Pancreas (tissue), 10 donors: Measurements from ENCODE around the gene SPAG9. TPM values are rescaled to one million over a fixed set of nuclear protein-coding genes. Genes with fewer than 3 reads are reported as not detected.
"Not testable (repeated sequence)": the region's sequence is repeated elsewhere in the genome, so short reads cannot be mapped to it uniquely, and the experiment has no call there.

Experiments used
- ATAC-seq, 4 donors: fragments of 200-7000 bp; cut with Tn5 transposase; one replicate each; pipeline versions ENCODE4 v1.8.0 to v1.9.1; 2020; ENCODE audit warnings: mild to moderate bottlenecking in 4 of 4, moderate library complexity in 4 of 4
- DNase-seq, 6 donors: peaks; one replicate each; pipeline ENCODE4 v3.0.0-alpha.2; 2020
- FAIRE-seq: peaks from 2 replicates; lab custom pipeline; 2012; peaks lifted over from hg19 to GRCh38; lab: Jason Lieb, UNC
- H3K27ac ChIP-seq, 4 donors: fragments of 200-600 bp; sonication (generic); 1 replicate in 3 of 4; 2 replicates in 1 of 4; pipeline versions ENCODE4 v1.5.0 to v1.8.0; 2020
- H3K27me3 ChIP-seq, 4 donors: fragments of 200-600 bp; one replicate each; pipeline ENCODE4 v1.8.0; 2021
- H3K36me3 ChIP-seq, 3 donors: fragments of 200-600 bp; sonication (generic) in 1 of 3; one replicate each; pipeline versions ENCODE4 v1.5.0 to v1.8.0; 2020 to 2021
- H3K4me1 ChIP-seq, 3 donors: fragments of 200-600 bp; one replicate each; pipeline ENCODE4 v1.8.0; 2021
- H3K4me3 ChIP-seq, 4 donors: fragments of 200-600 bp; sonication (generic) in 2 of 4; one replicate each; pipeline versions ENCODE4 v1.5.0 to v1.8.0; 2020 to 2021
- H3K9me3 ChIP-seq, 4 donors: fragments of 200-600 bp; one replicate each; pipeline ENCODE4 v1.8.0; 2021
- WGBS, 2 donors: extraction: QIAGEN DNeasy Blood & Tissue Kit; methylation state at CpG; one replicate each; pipeline ENCODE4 v1.1.7; 2013; 5-methylcytosine and 5-hydroxymethylcytosine counted together
- intact Hi-C, 3 donors: fragments of 100-400 bp; cut with DNase I; formaldehyde crosslinking; loops; one replicate each; pipeline versions ENCODE4 v1.11.1 to v1.14.2; 2022
- polyA plus RNA-seq, 2 donors: library from polyadenylated mRNA; stranded (reverse); fragments of 200-250 nt; gene quantifications; one replicate each; pipeline ENCODE4 v1.2.3, GENCODE V29; 2013
- total RNA-seq, 6 donors: library from RNA; stranded (reverse); fragmentation: NEBNext Ultra II Directional in 4 of 6; extraction: Animal tissue kit (Norgen Biotek cat#: 25700) in 4 of 6; gene quantifications; one replicate each; pipeline versions ENCODE4 v1.2.1 to v1.2.4, GENCODE V29; 2021 to 2023
- TF ChIP-seq, protein P1 (sequence below), 4 donors: fragments of 200-600 bp; sonication (generic) in 3 of 4; IDR thresholded peaks; one replicate each; pipeline versions ENCODE4 v1.5.0 to v1.8.0; 2021; ENCODE audit warnings: antibody characterized with exemption in 4 of 4
- donor health status: healthy with polysubstance abuse.
- donor health status: DM: no; HTN: no; CAD: no; lungs with moderate emphysema.
- donor health status: DM: no; HTN: no; CAD: no.
- donor health status: control.
- donor health status: control.
- donor health status: Bipolar disorder and iron deficiency.
- donor health status: DM: yes; HTN: yes; CAD: no.
- donor health status: DM: no; HTN: no; CAD: no.
- donor health status: DM: no; HTN: no; CAD: no.
- donor health status: DM: yes; HTN: yes; CAD: no.

SPAG9 gene
- total and polyA plus RNA-seq, 8 donors = 18.7 to 56.1 (median 39.7) TPM

DNA sequence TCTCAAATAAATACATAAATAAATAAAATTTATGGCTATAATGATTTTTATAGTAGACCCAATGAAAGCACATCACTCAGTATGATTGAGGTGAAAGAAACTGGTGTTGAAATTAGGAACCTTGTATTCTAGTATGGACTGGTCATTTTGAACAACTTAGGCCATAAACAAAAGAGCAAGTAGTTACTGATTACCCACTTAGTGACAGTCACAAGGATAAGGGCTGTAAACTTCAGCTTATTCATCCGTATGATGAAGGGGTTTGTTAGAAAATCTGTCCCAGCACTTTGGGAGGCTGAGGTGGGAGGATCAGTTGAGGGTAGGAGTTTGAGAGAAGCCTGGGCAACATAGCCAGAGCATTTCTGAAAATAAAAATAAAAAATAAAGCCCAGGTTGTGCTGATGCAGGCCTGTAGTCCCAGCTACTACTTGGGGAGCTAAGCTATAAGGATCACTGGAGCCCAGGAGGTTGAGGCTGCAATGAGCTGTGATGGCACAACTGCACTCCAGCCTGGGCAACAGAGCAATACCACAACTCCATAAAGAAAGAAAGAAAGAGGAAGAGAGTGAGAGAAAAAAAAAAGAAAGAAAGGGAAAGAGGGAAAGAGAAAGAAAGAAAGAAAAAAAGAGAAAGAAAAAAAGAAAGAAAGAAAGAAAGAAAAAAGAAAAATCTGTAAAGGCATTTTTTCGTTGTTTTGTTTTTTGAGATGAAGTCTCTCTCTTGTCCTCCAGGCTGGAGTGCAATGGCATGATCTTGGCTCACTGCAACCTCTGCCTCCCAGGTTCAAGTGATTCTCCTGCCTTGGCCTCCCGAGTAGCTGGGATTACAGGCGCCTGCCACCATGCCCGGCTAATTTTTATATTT lies 4.2 kb upstream of the SPAG9 start:
- ATAC-seq = no peak
- 79% methylated on average over 5 of the region's 5 CpGs for WGBS, 2 donors
- H3K27me3 ChIP-seq = no peaks in the 10 kb centered on the region
- H3K27ac ChIP-seq = no peak overlapping the region
- intact Hi-C loops = no loop called here
- TF ChIP-seq, protein P1, sequence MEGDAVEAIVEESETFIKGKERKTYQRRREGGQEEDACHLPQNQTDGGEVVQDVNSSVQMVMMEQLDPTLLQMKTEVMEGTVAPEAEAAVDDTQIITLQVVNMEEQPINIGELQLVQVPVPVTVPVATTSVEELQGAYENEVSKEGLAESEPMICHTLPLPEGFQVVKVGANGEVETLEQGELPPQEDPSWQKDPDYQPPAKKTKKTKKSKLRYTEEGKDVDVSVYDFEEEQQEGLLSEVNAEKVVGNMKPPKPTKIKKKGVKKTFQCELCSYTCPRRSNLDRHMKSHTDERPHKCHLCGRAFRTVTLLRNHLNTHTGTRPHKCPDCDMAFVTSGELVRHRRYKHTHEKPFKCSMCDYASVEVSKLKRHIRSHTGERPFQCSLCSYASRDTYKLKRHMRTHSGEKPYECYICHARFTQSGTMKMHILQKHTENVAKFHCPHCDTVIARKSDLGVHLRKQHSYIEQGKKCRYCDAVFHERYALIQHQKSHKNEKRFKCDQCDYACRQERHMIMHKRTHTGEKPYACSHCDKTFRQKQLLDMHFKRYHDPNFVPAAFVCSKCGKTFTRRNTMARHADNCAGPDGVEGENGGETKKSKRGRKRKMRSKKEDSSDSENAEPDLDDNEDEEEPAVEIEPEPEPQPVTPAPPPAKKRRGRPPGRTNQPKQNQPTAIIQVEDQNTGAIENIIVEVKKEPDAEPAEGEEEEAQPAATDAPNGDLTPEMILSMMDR (IDR thresholded peaks at IDR 0.05) = no peak
- no peak for FAIRE-seq
- no peaks in the 10 kb centered on the region for H3K36me3 ChIP-seq
- no peaks in the 10 kb centered on the region for H3K9me3 ChIP-seq
- peaks cover 4 to 13% (median 11%) of the 10 kb centered on the region in 3 donors for H3K4me1 ChIP-seq
- no peak for DNase-seq
- no peak overlapping the region for H3K4me3 ChIP-seq

DNA sequence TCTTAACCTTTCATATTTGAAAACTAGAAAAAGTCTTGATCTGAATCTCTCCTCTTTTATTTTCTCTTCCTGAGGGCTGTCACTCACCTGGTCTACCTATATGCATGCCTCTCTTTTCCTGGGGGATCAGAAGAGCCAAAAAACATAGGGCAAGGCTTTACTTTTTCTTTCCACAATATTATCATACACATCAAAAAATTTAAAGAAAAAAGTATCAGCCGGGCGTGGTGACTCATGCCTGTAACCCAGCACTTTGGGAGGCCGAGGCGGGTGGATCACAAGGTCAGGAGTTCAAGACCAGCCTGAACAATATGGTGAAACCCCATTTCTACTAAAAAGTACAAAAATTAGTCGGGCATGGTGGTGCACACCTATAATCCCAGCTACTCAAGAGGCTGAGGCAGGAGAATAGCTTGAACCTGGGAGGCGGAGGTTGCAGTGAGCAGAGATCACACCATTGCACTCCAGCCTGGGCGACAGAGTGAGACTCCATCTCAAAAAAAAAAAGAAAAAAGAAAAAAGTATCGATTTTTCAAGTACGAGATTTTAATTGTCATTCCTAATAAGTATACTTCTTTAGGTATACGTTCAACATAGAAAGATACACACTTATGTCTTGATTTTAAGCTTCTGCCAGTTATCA lies 1.9 kb upstream of the SPAG9 start:
- Histone ChIP-seq H3K4me1 (peaks cover 4 to 22% (median 11%) of the 10 kb centered on the region in 3 donors), H3K27ac (peak overlapping the region; percentile 98 to 100 (median 99)), H3K4me3 (peak overlapping the region in 2 of 4 donors; percentile 79 to 99)
- ATAC-seq, H3K36me3 ChIP-seq, DNase-seq, H3K27me3 ChIP-seq, intact Hi-C loops, FAIRE-seq, H3K9me3 ChIP-seq: not testable (repeated sequence)
- 66 to 73% methylated on average over 10 of the region's 10 CpGs for WGBS, 2 donors

DNA sequence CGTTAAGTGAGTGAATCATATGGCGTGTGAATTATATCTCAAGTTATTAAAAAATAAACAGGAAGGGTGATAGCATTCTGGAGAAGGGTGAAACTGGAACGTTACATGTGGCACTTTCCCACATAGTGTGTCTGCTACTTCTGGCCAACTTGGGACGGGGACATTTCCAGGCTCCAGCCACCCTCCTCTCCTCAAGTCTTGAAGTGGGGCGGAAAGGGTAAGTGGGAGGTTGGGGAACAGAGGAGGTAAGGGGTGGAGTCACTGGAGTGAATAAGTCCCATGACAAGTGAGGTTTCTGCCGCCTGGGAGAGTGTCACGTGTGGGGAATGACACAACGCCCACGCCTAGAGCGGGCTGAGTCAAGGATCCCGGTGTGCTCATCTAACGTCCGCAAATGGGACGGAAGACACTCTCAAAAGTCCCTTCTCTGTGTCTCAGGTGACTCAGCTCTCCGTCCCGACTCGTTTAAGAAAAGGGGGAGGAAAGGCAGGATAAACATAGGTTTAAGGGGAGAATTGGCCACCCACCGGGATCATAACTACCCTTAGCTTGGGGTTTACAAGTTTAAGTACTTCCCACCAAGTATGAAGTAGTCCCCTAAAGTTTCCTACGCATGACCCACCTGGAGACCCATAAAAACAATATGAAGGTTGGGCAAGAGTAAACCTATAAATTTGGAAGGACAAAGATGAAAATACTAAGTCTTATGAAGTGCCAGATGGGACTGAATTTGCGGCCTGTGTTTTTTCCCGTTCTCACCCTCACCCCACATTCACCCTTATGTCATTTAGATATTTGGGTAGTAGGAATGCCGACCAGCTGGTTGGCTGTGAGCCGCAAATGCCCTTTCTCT lies 1.2 kb upstream of the SPAG9 start:
- H3K27ac ChIP-seq = peak overlapping the region; percentile 98 to 100 (median 99)
- WGBS, 2 donors = 5 to 8% methylated on average over 23 of the region's 23 CpGs
- H3K27me3 ChIP-seq = no peaks in the 10 kb centered on the region
- peak overlapping the region in 3 of 4 donors; percentile 23 to 99 (median 79) for H3K4me3 ChIP-seq
- ATAC-seq (peak; percentile 72 to 86 (median 76)), FAIRE-seq (no peak), DNase-seq (peak; percentile 83 to 94 (median 90))
- intact Hi-C loops = no loop called here
- no peaks in the 10 kb centered on the region for H3K36me3 ChIP-seq
- peaks cover 4 to 28% (median 14%) of the 10 kb centered on the region in 3 donors for H3K4me1 ChIP-seq
- TF ChIP-seq, protein P1 (IDR thresholded peaks at IDR 0.05) = no peak
- H3K9me3 ChIP-seq = no peaks in the 10 kb centered on the region

DNA sequence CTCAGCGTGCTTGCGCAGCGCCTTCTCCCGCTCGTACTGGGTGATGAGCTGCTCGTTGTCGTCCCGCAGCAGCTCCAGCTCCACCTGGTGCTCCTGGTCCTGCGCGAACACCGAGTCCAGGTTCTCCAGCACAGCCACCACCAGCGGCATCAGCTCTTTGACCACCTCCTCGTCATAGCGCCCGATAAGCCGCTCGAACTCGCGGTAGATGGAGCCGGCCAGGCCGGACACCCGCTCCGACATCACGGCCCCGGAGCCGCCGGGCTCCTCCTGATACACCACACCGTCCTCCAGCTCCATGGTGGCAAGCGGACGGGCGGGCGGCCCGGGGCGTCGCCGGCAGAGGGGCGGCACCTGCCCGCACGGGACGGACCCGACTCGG lies 320 bp downstream of the SPAG9 start:
- Histone ChIP-seq H3K27ac (peak overlapping the region; percentile 98 to 100 (median 99)), H3K36me3 (no peaks in the 10 kb centered on the region), H3K4me1 (peaks cover 0 to 24% (median 5%) of the 10 kb centered on the region in 3 donors), H3K9me3 (no peaks in the 10 kb centered on the region), H3K27me3 (no peaks in the 10 kb centered on the region), H3K4me3 (peak overlapping the region; percentile 79 to 99 (median 94))
- intact Hi-C loops = no loop called here
- DNase-seq = peak in 1 of 6 donors; percentile 64
- peak; percentile 2 to 27 (median 6) for ATAC-seq
- no peak for FAIRE-seq
- WGBS, 2 donors = 0% methylated on average over 35 to 42 of the region's 42 CpGs
- TF ChIP-seq, protein P1 (IDR thresholded peaks at IDR 0.05) = no peak
